HepG2 (cell line): ENCODE results near the gene C12orf60. TPM values are rescaled to one million over a fixed set of nuclear protein-coding genes. Genes with fewer than 3 reads are reported as not detected.

Experiments
- BHLHE40 ChIP-seq: IDR thresholded peaks from 2 replicates; pipeline ENCODE4 v1.6.1; 2011; ENCODE audit warnings: low read length, improper control_type of control experiment
- CEBPB ChIP-seq: IDR thresholded peaks from 2 replicates; pipeline ENCODE4 v1.6.1; 2011; ENCODE audit warnings: low read depth, low read length, improper control_type of control experiment, borderline replicate concordance
- MXI1 ChIP-seq: IDR thresholded peaks from 3 replicates; pipeline ENCODE4 v1.6.1; 2012; ENCODE audit warnings: low read depth, low read length, inconsistent platforms, borderline replicate concordance
- NFKBIZ ChIP-seq: IDR thresholded peaks from 2 replicates; pipeline ENCODE4 v1.6.1; 2018; ENCODE audit warnings: missing genetic modification reagents, missing compliant biosample characterization
- NPAS2 ChIP-seq: sonication (generic); formaldehyde crosslinking; IDR thresholded peaks from 2 replicates; pipeline ENCODE4 v1.8.0; 2022; ENCODE audit warnings: mild to moderate bottlenecking, missing genetic modification reagents, borderline replicate concordance
- RBM22 ChIP-seq: fragments of 200-400 bp; formaldehyde crosslinking; optimal IDR thresholded peaks from 2 replicates; pipeline ENCODE3; 2017; ENCODE audit warnings: mild to moderate bottlenecking, low read length, moderate library complexity
- SP1 ChIP-seq, 2 experiments: fragments of 450-650 bp in 1 of 2; sonication (generic) in 1 of 2; formaldehyde crosslinking in 1 of 2; IDR thresholded peaks; 2 replicates each; pipeline versions ENCODE4 v1.4.0 to v1.6.1; 2016 to 2020; ENCODE audit warnings: missing genetic modification reagents in 1 of 2
- SRF ChIP-seq: IDR thresholded peaks from 2 replicates; pipeline ENCODE4 v1.6.1; 2011; ENCODE audit warnings: mild to moderate bottlenecking, low read depth, low read length, moderate library complexity
- SYNCRIP ChIP-seq: fragments of 200-400 bp; formaldehyde crosslinking; IDR thresholded peaks from 2 replicates; pipeline ENCODE4 v1.6.1; 2018; ENCODE audit warnings: mild to moderate bottlenecking, low read depth, low read length; ENCODE audit not compliant: insufficient read depth
- TAF1 ChIP-seq: sonication (generic); formaldehyde crosslinking; IDR thresholded peaks from 2 replicates; pipeline ENCODE4 v1.4.0; 2020; ENCODE audit warnings: missing genetic modification reagents
- ZNF34 ChIP-seq: sonication (generic); formaldehyde crosslinking; IDR thresholded peaks from 2 replicates; pipeline ENCODE4 v1.4.0; 2020; ENCODE audit warnings: mild to moderate bottlenecking, missing genetic modification reagents, borderline replicate concordance
- ZNF501 ChIP-seq: sonication (generic); formaldehyde crosslinking; IDR thresholded peaks from 2 replicates; pipeline ENCODE4 v1.5.1; 2020; ENCODE audit warnings: mild to moderate bottlenecking, moderate library complexity, missing genetic modification reagents
- ZNF672 ChIP-seq: sonication (generic); formaldehyde crosslinking; IDR thresholded peaks from 2 replicates; pipeline ENCODE4 v1.8.1; 2022; ENCODE audit warnings: missing genetic modification reagents
- ZNF7 ChIP-seq: IDR thresholded peaks from 2 replicates; pipeline ENCODE4 v1.6.1; 2016; ENCODE audit warnings: missing biosample characterization, missing genetic modification reagents
- ZSCAN30 ChIP-seq: sonication (generic); formaldehyde crosslinking; IDR thresholded peaks from 2 replicates; pipeline ENCODE4 v1.5.0; 2020; ENCODE audit warnings: mild to moderate bottlenecking, missing genetic modification reagents
- polyA plus RNA-seq, 8 experiments: library from polyadenylated mRNA; depleted of rRNA in 3 of 8; stranded (reverse) in 7 of 8; unstranded in 1 of 8; fragments of >200 nt; fragmentation: Illumina TruSeq in 4 of 8; extraction: Trizol in 4 of 8; gene quantifications; 2 replicates each; pipeline versions ENCODE4 v1.2.1 to v1.2.3, GENCODE V29; 2011 to 2016; ENCODE audit warnings: low read depth in 4 of 8, missing spikeins in 1 of 8, mixed read lengths in 1 of 8; ENCODE audit not compliant: insufficient read depth in 1 of 8
- total RNA-seq, 5 experiments: library from RNA; depleted of rRNA; stranded (reverse); fragments of >200 nt; fragmentation: Illumina TruSeq; extraction: Trizol; gene quantifications; 2 replicates each; pipeline ENCODE4 v1.2.3, GENCODE V29; 2016; ENCODE audit warnings: low read depth in 1 of 5
- TF ChIP-seq, protein P1 (sequence below): sonication (generic); formaldehyde crosslinking; IDR thresholded peaks from 2 replicates; pipeline ENCODE4 v1.4.0; 2020; ENCODE audit warnings: mild to moderate bottlenecking, missing genetic modification reagents
- TF ChIP-seq, protein P2 (sequence below): sonication (generic); formaldehyde crosslinking; IDR thresholded peaks from 2 replicates; pipeline ENCODE4 v1.4.0; 2020; ENCODE audit warnings: missing genetic modification reagents
- TF ChIP-seq, protein P3 (sequence below): sonication (generic); formaldehyde crosslinking; IDR thresholded peaks from 2 replicates; pipeline ENCODE4 v1.5.1; 2020; ENCODE audit warnings: missing genetic modification reagents, mild to moderate bottlenecking, borderline replicate concordance
- TF ChIP-seq, protein P4 (sequence below): sonication (generic); formaldehyde crosslinking; IDR thresholded peaks from 2 replicates; pipeline ENCODE4 v1.8.0; 2022; ENCODE audit warnings: mild to moderate bottlenecking, missing genetic modification reagents
- TF ChIP-seq, protein P5 (sequence below): sonication (generic); formaldehyde crosslinking; IDR thresholded peaks from 2 replicates; pipeline ENCODE4 v1.5.0; 2020; ENCODE audit warnings: mild to moderate bottlenecking, low read depth, missing genetic modification reagents, borderline replicate concordance
- TF ChIP-seq, protein P6 (sequence below): IDR thresholded peaks from 2 replicates; pipeline ENCODE4 v1.6.1; 2016; ENCODE audit warnings: low read depth, borderline replicate concordance

The C12orf60 gene
- total and polyA plus RNA-seq, 2 of the 13 experiments (the other 11 are each of a cell fraction or from before 2014, with no cell fraction given): 0.55 to 1.4 TPM

DNA sequence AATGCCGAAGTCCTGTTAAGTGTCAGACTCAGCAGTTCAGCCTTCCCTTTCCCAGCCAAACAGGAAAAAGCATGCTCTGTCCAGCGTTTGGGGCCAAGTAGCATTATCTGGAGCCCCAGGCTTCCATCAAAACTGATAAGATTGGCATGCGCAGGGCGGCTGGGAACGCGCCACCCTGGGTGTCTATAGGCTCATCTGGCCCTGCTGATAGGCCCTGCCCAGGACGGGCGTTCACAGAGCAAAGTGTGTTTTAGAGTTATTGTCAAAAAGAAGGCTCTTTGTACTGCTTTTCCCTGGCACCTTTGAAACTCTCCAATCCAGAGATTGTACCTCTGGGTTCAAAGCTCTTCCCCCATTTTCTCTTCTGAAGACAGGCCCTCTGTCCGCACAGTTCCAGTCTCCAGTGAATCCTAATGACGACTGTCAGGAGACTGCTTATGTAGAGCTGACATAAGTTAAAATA, 40.0 kb downstream of the C12orf60 start, which contains the start of gene ART4 (continued):
- TF ChIP-seq NPAS2 (no peak), MXI1 (0 out of 3 replicates have a peak, but pooled peaks have one; percentile 14), ZNF501 (CRISPR knock-in tag) (peak; percentile 68; the same call in 1 of the 2 replicates), SYNCRIP (no peak), SP1 (IDR thresholded peaks at IDR 0.05) (no peak), SP1 (CRISPR knock-in tag; IDR thresholded peaks at IDR 0.05) (0 out of 2 replicates have a peak, but pooled peaks have one; percentile 15), RBM22 (no peak), TAF1 (CRISPR knock-in tag) (peak; percentile 64), SRF (no peak), ZNF34 (CRISPR knock-in tag) (no peak), BHLHE40 (no peak), ZSCAN30 (no peak), ZNF7 (CRISPR knock-in tag) (peak; percentile 49; the same call in 1 of the 2 replicates), NFKBIZ (no peak), CEBPB (no peak), ZNF672 (CRISPR knock-in tag) (no peak)
- TF ChIP-seq, protein P1, sequence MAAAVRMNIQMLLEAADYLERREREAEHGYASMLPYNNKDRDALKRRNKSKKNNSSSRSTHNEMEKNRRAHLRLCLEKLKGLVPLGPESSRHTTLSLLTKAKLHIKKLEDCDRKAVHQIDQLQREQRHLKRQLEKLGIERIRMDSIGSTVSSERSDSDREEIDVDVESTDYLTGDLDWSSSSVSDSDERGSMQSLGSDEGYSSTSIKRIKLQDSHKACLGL (CRISPR knock-in tag): no peak
- TF ChIP-seq, protein P2, sequence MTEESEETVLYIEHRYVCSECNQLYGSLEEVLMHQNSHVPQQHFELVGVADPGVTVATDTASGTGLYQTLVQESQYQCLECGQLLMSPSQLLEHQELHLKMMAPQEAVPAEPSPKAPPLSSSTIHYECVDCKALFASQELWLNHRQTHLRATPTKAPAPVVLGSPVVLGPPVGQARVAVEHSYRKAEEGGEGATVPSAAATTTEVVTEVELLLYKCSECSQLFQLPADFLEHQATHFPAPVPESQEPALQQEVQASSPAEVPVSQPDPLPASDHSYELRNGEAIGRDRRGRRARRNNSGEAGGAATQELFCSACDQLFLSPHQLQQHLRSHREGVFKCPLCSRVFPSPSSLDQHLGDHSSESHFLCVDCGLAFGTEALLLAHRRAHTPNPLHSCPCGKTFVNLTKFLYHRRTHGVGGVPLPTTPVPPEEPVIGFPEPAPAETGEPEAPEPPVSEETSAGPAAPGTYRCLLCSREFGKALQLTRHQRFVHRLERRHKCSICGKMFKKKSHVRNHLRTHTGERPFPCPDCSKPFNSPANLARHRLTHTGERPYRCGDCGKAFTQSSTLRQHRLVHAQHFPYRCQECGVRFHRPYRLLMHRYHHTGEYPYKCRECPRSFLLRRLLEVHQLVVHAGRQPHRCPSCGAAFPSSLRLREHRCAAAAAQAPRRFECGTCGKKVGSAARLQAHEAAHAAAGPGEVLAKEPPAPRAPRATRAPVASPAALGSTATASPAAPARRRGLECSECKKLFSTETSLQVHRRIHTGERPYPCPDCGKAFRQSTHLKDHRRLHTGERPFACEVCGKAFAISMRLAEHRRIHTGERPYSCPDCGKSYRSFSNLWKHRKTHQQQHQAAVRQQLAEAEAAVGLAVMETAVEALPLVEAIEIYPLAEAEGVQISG: peak; percentile 63; the same call in 1 of the 2 replicates
- TF ChIP-seq, protein P3, sequence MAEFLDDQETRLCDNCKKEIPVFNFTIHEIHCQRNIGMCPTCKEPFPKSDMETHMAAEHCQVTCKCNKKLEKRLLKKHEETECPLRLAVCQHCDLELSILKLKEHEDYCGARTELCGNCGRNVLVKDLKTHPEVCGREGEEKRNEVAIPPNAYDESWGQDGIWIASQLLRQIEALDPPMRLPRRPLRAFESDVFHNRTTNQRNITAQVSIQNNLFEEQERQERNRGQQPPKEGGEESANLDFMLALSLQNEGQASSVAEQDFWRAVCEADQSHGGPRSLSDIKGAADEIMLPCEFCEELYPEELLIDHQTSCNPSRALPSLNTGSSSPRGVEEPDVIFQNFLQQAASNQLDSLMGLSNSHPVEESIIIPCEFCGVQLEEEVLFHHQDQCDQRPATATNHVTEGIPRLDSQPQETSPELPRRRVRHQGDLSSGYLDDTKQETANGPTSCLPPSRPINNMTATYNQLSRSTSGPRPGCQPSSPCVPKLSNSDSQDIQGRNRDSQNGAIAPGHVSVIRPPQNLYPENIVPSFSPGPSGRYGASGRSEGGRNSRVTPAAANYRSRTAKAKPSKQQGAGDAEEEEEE (CRISPR knock-in tag): no peak
- TF ChIP-seq, protein P4, sequence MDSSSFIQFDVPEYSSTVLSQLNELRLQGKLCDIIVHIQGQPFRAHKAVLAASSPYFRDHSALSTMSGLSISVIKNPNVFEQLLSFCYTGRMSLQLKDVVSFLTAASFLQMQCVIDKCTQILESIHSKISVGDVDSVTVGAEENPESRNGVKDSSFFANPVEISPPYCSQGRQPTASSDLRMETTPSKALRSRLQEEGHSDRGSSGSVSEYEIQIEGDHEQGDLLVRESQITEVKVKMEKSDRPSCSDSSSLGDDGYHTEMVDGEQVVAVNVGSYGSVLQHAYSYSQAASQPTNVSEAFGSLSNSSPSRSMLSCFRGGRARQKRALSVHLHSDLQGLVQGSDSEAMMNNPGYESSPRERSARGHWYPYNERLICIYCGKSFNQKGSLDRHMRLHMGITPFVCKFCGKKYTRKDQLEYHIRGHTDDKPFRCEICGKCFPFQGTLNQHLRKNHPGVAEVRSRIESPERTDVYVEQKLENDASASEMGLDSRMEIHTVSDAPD (CRISPR knock-in tag): no peak
- TF ChIP-seq, protein P5, sequence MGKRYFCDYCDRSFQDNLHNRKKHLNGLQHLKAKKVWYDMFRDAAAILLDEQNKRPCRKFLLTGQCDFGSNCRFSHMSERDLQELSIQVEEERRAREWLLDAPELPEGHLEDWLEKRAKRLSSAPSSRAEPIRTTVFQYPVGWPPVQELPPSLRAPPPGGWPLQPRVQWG (CRISPR knock-in tag): no peak
- TF ChIP-seq, protein P6, sequence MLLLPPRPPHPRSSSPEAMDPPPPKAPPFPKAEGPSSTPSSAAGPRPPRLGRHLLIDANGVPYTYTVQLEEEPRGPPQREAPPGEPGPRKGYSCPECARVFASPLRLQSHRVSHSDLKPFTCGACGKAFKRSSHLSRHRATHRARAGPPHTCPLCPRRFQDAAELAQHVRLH (CRISPR knock-in tag): no peak
